HepG2 (cell line): ENCODE measurements around the gene APOA1. TPM values are rescaled to one million over a fixed set of nuclear protein-coding genes. Genes with fewer than 3 reads are reported as not detected.

Experiments
- CENPT ChIP-seq: sonication (generic); formaldehyde crosslinking; IDR thresholded peaks from 2 replicates; pipeline ENCODE4 v1.8.0; 2022; ENCODE audit warnings: low read depth, mild to moderate bottlenecking, moderate library complexity, missing genetic modification reagents
- DMAP1 ChIP-seq: IDR thresholded peaks from 2 replicates; pipeline ENCODE4 v1.6.1; 2016
- ESRRA ChIP-seq: sonication (generic); formaldehyde crosslinking; IDR thresholded peaks from 2 replicates; pipeline ENCODE4 v1.5.1; 2020; ENCODE audit warnings: mild to moderate bottlenecking, low read depth, missing genetic modification reagents
- GABPB1 ChIP-seq: IDR thresholded peaks from 2 replicates; pipeline ENCODE4 v1.6.1; 2016; ENCODE audit warnings: mild to moderate bottlenecking, missing genetic modification reagents, moderate library complexity, missing compliant biosample characterization
- GFI1 ChIP-seq: sonication (generic); formaldehyde crosslinking; IDR thresholded peaks from 2 replicates; pipeline ENCODE4 v1.5.0; 2020; ENCODE audit warnings: missing genetic modification reagents, mild to moderate bottlenecking, borderline replicate concordance
- GTF3A ChIP-seq: sonication (generic); formaldehyde crosslinking; conservative IDR thresholded peaks from 2 replicates; pipeline ENCODE4 v1.4.0; 2020; ENCODE audit warnings: mild to moderate bottlenecking, missing genetic modification reagents
- KLF12 ChIP-seq: sonication (generic); formaldehyde crosslinking; IDR thresholded peaks from 2 replicates; pipeline ENCODE4 v1.4.0; 2020; ENCODE audit warnings: missing genetic modification reagents, borderline replicate concordance
- MIXL1 ChIP-seq: IDR thresholded peaks from 2 replicates; pipeline ENCODE4 v1.6.1; 2016
- RAD51 ChIP-seq: fragments of 450-650 bp; IDR thresholded peaks from 2 replicates; pipeline ENCODE4 v1.6.1; 2016; ENCODE audit warnings: borderline replicate concordance
- SMAD1 ChIP-seq: sonication (generic); formaldehyde crosslinking; IDR thresholded peaks from 2 replicates; pipeline ENCODE4 v1.4.0; 2020; ENCODE audit warnings: missing genetic modification reagents, low read depth, mild to moderate bottlenecking, borderline replicate concordance
- SMYD3 ChIP-seq: sonication (generic); formaldehyde crosslinking; IDR thresholded peaks from 2 replicates; pipeline ENCODE4 v1.8.1; 2023; ENCODE audit warnings: mild to moderate bottlenecking, missing genetic modification reagents
- SP140L ChIP-seq: sonication (generic); formaldehyde crosslinking; IDR thresholded peaks from 2 replicates; pipeline ENCODE4 v1.4.0; 2020; ENCODE audit warnings: missing genetic modification reagents, borderline replicate concordance
- ZKSCAN1 ChIP-seq: fragments of 150-350 bp; IDR thresholded peaks from 2 replicates; pipeline ENCODE4 v1.6.1; 2014; ENCODE audit warnings: low read length
- ZMAT3 ChIP-seq: sonication (generic); formaldehyde crosslinking; conservative IDR thresholded peaks from 2 replicates; pipeline ENCODE4 v1.7.0; 2021; ENCODE audit warnings: missing genetic modification reagents
- ZNF530 ChIP-seq: sonication (generic); formaldehyde crosslinking; IDR thresholded peaks from 2 replicates; pipeline ENCODE4 v1.5.0; 2020; ENCODE audit warnings: low read depth, mild to moderate bottlenecking, missing genetic modification reagents
- ZNF615 ChIP-seq: sonication (generic); formaldehyde crosslinking; IDR thresholded peaks from 2 replicates; pipeline ENCODE4 v1.5.0; 2020; ENCODE audit warnings: mild to moderate bottlenecking, missing genetic modification reagents, borderline replicate concordance
- polyA plus RNA-seq, 8 experiments: library from polyadenylated mRNA; depleted of rRNA in 3 of 8; stranded (reverse) in 7 of 8; unstranded in 1 of 8; fragments of >200 nt; fragmentation: Illumina TruSeq in 4 of 8; extraction: Trizol in 4 of 8; gene quantifications; 2 replicates each; pipeline versions ENCODE4 v1.2.1 to v1.2.3, GENCODE V29; 2011 to 2016; ENCODE audit warnings: low read depth in 4 of 8, missing spikeins in 1 of 8, mixed read lengths in 1 of 8; ENCODE audit not compliant: insufficient read depth in 1 of 8
- total RNA-seq, 5 experiments: library from RNA; depleted of rRNA; stranded (reverse); fragments of >200 nt; fragmentation: Illumina TruSeq; extraction: Trizol; gene quantifications; 2 replicates each; pipeline ENCODE4 v1.2.3, GENCODE V29; 2016; ENCODE audit warnings: low read depth in 1 of 5
- TF ChIP-seq, protein P1 (sequence below): sonication (generic); formaldehyde crosslinking; IDR thresholded peaks from 2 replicates; pipeline ENCODE4 v1.4.0; 2020; ENCODE audit warnings: missing genetic modification reagents
- TF ChIP-seq, protein P2 (sequence below): sonication (generic); formaldehyde crosslinking; IDR thresholded peaks from 2 replicates; pipeline ENCODE4 v1.8.1; 2023; ENCODE audit warnings: missing genetic modification reagents, inconsistent platforms, borderline replicate concordance
- TF ChIP-seq, protein P3 (sequence below): sonication (generic); formaldehyde crosslinking; IDR thresholded peaks from 2 replicates; pipeline ENCODE4 v1.5.1; 2020; ENCODE audit warnings: mild to moderate bottlenecking, missing genetic modification reagents, moderate library complexity
- TF ChIP-seq, protein P4 (sequence below): sonication (generic); formaldehyde crosslinking; IDR thresholded peaks from 2 replicates; pipeline ENCODE4 v1.4.0; 2020; ENCODE audit warnings: missing genetic modification reagents

Gene APOA1
- total and polyA plus RNA-seq, 2 of the 13 experiments (the other 11 are each of a cell fraction or from before 2014, with no cell fraction given), result 1,973 to 5,485 TPM

DNA sequence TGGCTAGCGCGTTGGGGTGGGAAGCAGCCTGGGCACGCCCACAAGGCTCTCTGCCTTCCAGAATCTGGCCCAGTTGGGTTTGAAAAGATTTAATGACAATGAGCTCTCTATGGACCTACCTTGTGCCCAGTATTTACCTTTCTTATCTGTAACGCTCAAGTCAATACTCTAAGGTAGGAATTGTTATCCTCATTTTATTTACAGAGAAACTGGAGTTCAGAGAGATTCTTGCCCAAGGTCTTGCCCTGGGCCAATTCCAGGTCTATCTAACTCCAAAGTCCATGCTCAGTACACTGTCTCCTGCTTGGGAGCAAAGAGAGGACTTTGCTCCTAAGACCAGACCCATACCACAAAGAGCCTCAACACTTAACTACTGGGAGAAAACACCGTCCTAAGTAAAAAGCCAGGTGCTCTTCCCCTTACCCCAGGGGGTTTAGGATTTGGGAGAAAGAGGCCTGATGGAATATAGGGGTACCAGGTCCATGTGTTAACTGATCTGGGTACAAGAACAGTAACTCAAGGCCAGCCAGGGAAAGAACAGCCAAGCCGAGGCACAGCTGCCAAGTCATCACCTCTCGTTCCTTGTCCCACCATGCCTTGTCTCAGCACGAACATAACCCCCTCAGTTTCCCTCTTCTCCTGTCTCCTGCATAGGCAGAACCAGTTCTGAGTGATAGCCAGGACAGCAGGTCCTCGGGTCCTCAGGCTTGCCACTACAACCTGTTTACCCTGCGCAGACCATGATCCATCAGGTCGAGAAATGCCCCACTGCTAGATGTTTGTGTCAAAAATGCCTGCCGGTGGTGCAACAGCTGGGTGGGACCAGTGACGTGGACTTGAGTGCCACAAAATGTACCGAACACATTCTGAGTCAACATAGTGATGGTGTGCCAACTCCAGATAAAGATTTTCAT is 28.9 kb downstream of the APOA1 start (continued):
- TF ChIP-seq GABPB1 (no peak; the same call in 1 of the 2 replicates), SMYD3 (peak; percentile 84; the same call in 1 of the 2 replicates), GTF3A (CRISPR knock-in tag) (no peak), DMAP1 (CRISPR knock-in tag) (peak; percentile 53; the same call in 1 of the 2 replicates), ZNF615 (CRISPR knock-in tag) (0 out of 2 replicates have a peak, but pooled peaks have one; percentile 8), CENPT (CRISPR knock-in tag) (no peak), ZKSCAN1 (no peak), GFI1 (CRISPR knock-in tag) (peak; percentile 94), MIXL1 (CRISPR knock-in tag) (peak; percentile 94), ZNF530 (no peak), SMAD1 (CRISPR knock-in tag) (0 out of 2 replicates have a peak, but pooled peaks have one; percentile 23), ESRRA (CRISPR knock-in tag) (peak; percentile 93), RAD51 (no peak), SP140L (CRISPR knock-in tag) (no peak), ZMAT3 (CRISPR knock-in tag) (peak; percentile 33; the same call in 1 of the 2 replicates), KLF12 (CRISPR knock-in tag) (0 out of 2 replicates have a peak, but pooled peaks have one; percentile 56)
- TF ChIP-seq, protein P1, sequence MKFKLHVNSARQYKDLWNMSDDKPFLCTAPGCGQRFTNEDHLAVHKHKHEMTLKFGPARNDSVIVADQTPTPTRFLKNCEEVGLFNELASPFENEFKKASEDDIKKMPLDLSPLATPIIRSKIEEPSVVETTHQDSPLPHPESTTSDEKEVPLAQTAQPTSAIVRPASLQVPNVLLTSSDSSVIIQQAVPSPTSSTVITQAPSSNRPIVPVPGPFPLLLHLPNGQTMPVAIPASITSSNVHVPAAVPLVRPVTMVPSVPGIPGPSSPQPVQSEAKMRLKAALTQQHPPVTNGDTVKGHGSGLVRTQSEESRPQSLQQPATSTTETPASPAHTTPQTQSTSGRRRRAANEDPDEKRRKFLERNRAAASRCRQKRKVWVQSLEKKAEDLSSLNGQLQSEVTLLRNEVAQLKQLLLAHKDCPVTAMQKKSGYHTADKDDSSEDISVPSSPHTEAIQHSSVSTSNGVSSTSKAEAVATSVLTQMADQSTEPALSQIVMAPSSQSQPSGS (CRISPR knock-in tag), result peak; percentile 85; the same call in 1 of the 2 replicates
- TF ChIP-seq, protein P2, sequence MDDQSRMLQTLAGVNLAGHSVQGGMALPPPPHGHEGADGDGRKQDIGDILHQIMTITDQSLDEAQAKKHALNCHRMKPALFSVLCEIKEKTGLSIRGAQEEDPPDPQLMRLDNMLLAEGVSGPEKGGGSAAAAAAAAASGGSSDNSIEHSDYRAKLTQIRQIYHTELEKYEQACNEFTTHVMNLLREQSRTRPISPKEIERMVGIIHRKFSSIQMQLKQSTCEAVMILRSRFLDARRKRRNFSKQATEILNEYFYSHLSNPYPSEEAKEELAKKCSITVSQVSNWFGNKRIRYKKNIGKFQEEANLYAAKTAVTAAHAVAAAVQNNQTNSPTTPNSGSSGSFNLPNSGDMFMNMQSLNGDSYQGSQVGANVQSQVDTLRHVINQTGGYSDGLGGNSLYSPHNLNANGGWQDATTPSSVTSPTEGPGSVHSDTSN (CRISPR knock-in tag), result no peak
- TF ChIP-seq, protein P3, sequence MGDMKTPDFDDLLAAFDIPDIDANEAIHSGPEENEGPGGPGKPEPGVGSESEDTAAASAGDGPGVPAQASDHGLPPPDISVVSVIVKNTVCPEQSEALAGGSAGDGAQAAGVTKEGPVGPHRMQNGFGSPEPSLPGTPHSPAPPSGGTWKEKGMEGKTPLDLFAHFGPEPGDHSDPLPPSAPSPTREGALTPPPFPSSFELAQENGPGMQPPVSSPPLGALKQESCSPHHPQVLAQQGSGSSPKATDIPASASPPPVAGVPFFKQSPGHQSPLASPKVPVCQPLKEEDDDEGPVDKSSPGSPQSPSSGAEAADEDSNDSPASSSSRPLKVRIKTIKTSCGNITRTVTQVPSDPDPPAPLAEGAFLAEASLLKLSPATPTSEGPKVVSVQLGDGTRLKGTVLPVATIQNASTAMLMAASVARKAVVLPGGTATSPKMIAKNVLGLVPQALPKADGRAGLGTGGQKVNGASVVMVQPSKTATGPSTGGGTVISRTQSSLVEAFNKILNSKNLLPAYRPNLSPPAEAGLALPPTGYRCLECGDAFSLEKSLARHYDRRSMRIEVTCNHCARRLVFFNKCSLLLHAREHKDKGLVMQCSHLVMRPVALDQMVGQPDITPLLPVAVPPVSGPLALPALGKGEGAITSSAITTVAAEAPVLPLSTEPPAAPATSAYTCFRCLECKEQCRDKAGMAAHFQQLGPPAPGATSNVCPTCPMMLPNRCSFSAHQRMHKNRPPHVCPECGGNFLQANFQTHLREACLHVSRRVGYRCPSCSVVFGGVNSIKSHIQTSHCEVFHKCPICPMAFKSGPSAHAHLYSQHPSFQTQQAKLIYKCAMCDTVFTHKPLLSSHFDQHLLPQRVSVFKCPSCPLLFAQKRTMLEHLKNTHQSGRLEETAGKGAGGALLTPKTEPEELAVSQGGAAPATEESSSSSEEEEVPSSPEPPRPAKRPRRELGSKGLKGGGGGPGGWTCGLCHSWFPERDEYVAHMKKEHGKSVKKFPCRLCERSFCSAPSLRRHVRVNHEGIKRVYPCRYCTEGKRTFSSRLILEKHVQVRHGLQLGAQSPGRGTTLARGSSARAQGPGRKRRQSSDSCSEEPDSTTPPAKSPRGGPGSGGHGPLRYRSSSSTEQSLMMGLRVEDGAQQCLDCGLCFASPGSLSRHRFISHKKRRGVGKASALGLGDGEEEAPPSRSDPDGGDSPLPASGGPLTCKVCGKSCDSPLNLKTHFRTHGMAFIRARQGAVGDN, result peak; percentile 64
- TF ChIP-seq, protein P4, sequence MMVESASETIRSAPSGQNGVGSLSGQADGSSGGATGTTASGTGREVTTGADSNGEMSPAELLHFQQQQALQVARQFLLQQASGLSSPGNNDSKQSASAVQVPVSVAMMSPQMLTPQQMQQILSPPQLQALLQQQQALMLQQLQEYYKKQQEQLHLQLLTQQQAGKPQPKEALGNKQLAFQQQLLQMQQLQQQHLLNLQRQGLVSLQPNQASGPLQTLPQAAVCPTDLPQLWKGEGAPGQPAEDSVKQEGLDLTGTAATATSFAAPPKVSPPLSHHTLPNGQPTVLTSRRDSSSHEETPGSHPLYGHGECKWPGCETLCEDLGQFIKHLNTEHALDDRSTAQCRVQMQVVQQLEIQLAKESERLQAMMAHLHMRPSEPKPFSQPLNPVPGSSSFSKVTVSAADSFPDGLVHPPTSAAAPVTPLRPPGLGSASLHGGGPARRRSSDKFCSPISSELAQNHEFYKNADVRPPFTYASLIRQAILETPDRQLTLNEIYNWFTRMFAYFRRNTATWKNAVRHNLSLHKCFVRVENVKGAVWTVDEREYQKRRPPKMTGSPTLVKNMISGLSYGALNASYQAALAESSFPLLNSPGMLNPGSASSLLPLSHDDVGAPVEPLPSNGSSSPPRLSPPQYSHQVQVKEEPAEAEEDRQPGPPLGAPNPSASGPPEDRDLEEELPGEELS (CRISPR knock-in tag), result peak; percentile 92
